Hypothalamus (tissue), 51 donors: ENCODE results near the gene NEUROG1.
A peak's percentile ranks its signal among the peaks of the same experiment; 100 is the strongest.

ENCODE experiments used
- DNase-seq, 51 donors: peaks; one replicate each; lab custom pipeline; 2025; lab: John Stamatoyannopoulos, UW

The NEUROG1 gene

GRCh38 chr5:135535820-135536801 lies at the start of gene NEUROG1:
Gene NEUROG1, minus strand, starts transcription at chr5:135535964. Its CDS starts 274 bp downstream, at chr5:135535690.
- DNase-seq: peak in 1 of 51 donors; percentile 16

GRCh38 chr5:135584918-135585317 lies 49.2 kb upstream of the NEUROG1 start:
- no peak for DNase-seq

- no peak for DNase-seq
These were observed 48.5 kb upstream of the NEUROG1 start for GRCh38 chr5:135584276-135584675.

- no peak for DNase-seq
These were observed 46.5 kb upstream of the NEUROG1 start for GRCh38 chr5:135582099-135582781.

GRCh38 chr5:135578685-135579341 lies 43.0 kb upstream of the NEUROG1 start, which contains the start of gene CXCL14:
Gene CXCL14, minus strand, starts transcription at chr5:135578991. Its CDS starts 213 bp downstream, at chr5:135578778.
- DNase-seq: peak in 27 of 51 donors; percentile 10 to 63 (median 36)

GRCh38 chr5:135578305-135578684 lies 42.5 kb upstream of the NEUROG1 start:
- DNase-seq: peak in 1 of 51 donors; percentile 36

- DNase-seq: peak in 9 of 51 donors; percentile 6 to 45 (median 28)
These were observed 41.7 kb upstream of the NEUROG1 start for GRCh38 chr5:135577421-135577820.

GRCh38 chr5:135576075-135576599 lies 40.4 kb upstream of the NEUROG1 start:
- no peak for DNase-seq

GRCh38 chr5:135574493-135574892 lies 38.7 kb upstream of the NEUROG1 start:
- DNase-seq: no peak

- DNase-seq: no peak
These were observed 36.1 kb upstream of the NEUROG1 start for GRCh38 chr5:135571902-135572301.

GRCh38 chr5:135571066-135571609 lies 35.4 kb upstream of the NEUROG1 start:
- DNase-seq: no peak

- DNase-seq: no peak
These were observed 34.6 kb upstream of the NEUROG1 start for GRCh38 chr5:135570453-135570764.

GRCh38 chr5:135569755-135570452 lies 34.1 kb upstream of the NEUROG1 start:
- DNase-seq: peak in 6 of 51 donors; percentile 11 to 28 (median 14)

GRCh38 chr5:135568923-135569360 lies 33.2 kb upstream of the NEUROG1 start:
- no peak for DNase-seq

GRCh38 chr5:135568246-135568645 lies 32.5 kb upstream of the NEUROG1 start:
- peak in 17 of 51 donors; percentile 8 to 52 (median 24) for DNase-seq

- no peak for DNase-seq
These were observed 31.9 kb upstream of the NEUROG1 start for GRCh38 chr5:135567661-135568060.

- DNase-seq: no peak
These were observed 30.9 kb upstream of the NEUROG1 start for GRCh38 chr5:135566422-135567400.

- peak in 41 of 51 donors; percentile 7 to 77 (median 45) for DNase-seq
These were observed 30.1 kb upstream of the NEUROG1 start for GRCh38 chr5:135565725-135566421.
